H1 (cell line): Measurements from ENCODE around the gene NABP1. TPM values are rescaled to one million over a fixed set of nuclear protein-coding genes. Genes with fewer than 3 reads are reported as not detected.

Source experiments
- CTCF ChIA-PET: fragments of 300-600 bp; sonication (Branson Sonifier 250); formaldehyde crosslinking; loops from one replicate; lab custom pipeline; 2021; ENCODE audit not compliant: partially characterized antibody; lab: Charles Lee
- POLR2A ChIA-PET: fragments of 300-600 bp; sonication (Branson Sonifier 250); formaldehyde crosslinking; loops from one replicate; lab custom pipeline; 2021; ENCODE audit warnings: inconsistent platforms; ENCODE audit not compliant: partially characterized antibody; lab: Charles Lee
- DNase-seq, 2 experiments: peaks; one replicate each; pipeline versions ENCODE4 v3.0.0 to v3.0.0-alpha.2; 2010 to 2022; ENCODE audit warnings: low spot score in 2 of 2, low read depth in 1 of 2, mixed read lengths in 1 of 2
- FAIRE-seq: peaks from 2 replicates; lab custom pipeline; 2011; peaks lifted over from hg19 to GRCh38; lab: Jason Lieb, UNC
- H2AFZ ChIP-seq: 2 replicates; pipeline ENCODE4 v1.8.1; 2012; ENCODE audit warnings: low read length, inconsistent platforms
- H2AK5ac ChIP-seq: 2 replicates; pipeline ENCODE4 v1.6.1; 2013; ENCODE audit warnings: low read depth, low read length
- H2BK120ac ChIP-seq: replicated peaks from 2 replicates; pipeline ENCODE3; 2013; ENCODE audit warnings: low read depth, low read length, inconsistent platforms
- H2BK12ac ChIP-seq: 2 replicates; pipeline ENCODE4 v1.6.1; 2013; ENCODE audit warnings: low read depth, low read length
- H2BK15ac ChIP-seq: 2 replicates; pipeline ENCODE4 v1.6.1; 2013; ENCODE audit warnings: low read length
- H2BK20ac ChIP-seq: 2 replicates; pipeline ENCODE4 v1.6.1; 2013; ENCODE audit warnings: low read length
- H2BK5ac ChIP-seq: 2 replicates; pipeline ENCODE4 v1.6.1; 2013; ENCODE audit warnings: low read depth, low read length
- H3K14ac ChIP-seq: 2 replicates; pipeline ENCODE4 v1.6.1; 2013; ENCODE audit warnings: inconsistent platforms; ENCODE audit not compliant: insufficient read length
- H3K18ac ChIP-seq: 2 replicates; pipeline ENCODE4 v1.6.1; 2013; ENCODE audit warnings: low read length; ENCODE audit errors: extremely low read depth
- H3K23ac ChIP-seq: 2 replicates; pipeline ENCODE4 v1.6.1; 2013; ENCODE audit warnings: inconsistent platforms; ENCODE audit not compliant: insufficient read length
- H3K23me2 ChIP-seq: 2 replicates; pipeline ENCODE4 v1.6.1; 2013; ENCODE audit warnings: low read depth, low read length
- H3K27ac ChIP-seq: 2 replicates; pipeline ENCODE4 v1.6.1; 2011; ENCODE audit warnings: low read depth, low read length, inconsistent platforms
- H3K27me3 ChIP-seq, 4 experiments: replicated peaks in 1 of 4; 1 replicate in 1 of 4; 2 replicates in 3 of 4; pipeline versions ENCODE4 v1.6.1 to v1.8.1; 2011 to 2013; ENCODE audit warnings: low read length in 3 of 4, mild to moderate bottlenecking in 3 of 4, inconsistent platforms in 2 of 4, mixed read lengths in 2 of 4, moderate library complexity in 1 of 4; ENCODE audit not compliant: control insufficient read depth in 3 of 4, insufficient read depth in 3 of 4; ENCODE audit errors: extremely low read depth in 1 of 4
- H3K36me3 ChIP-seq, 4 experiments: 2 replicates each; pipeline versions ENCODE4 v1.6.1 to v1.8.1; 2011 to 2013; ENCODE audit warnings: mild to moderate bottlenecking in 4 of 4, low read length in 3 of 4, moderate library complexity in 2 of 4, control low read depth in 1 of 4, inconsistent platforms in 1 of 4; ENCODE audit not compliant: insufficient read depth in 4 of 4, control insufficient read depth in 2 of 4
- H3K4ac ChIP-seq: replicated peaks from 2 replicates; pipeline ENCODE3; 2013; ENCODE audit warnings: low read length, low read depth, mixed read lengths, inconsistent platforms; ENCODE audit not compliant: insufficient read length
- H3K4me1 ChIP-seq, 4 experiments: replicated peaks in 1 of 4; 1 replicate in 1 of 4; 2 replicates in 3 of 4; pipeline versions ENCODE4 v1.6.1 to v1.8.1; 2011 to 2013; ENCODE audit warnings: low read length in 3 of 4, inconsistent platforms in 2 of 4, mixed read lengths in 1 of 4; ENCODE audit not compliant: insufficient read depth in 4 of 4, control insufficient read depth in 3 of 4
- H3K4me2 ChIP-seq, 2 experiments: 2 replicates each; pipeline versions ENCODE4 v1.6.1 to v1.8.1; 2011 to 2013; ENCODE audit warnings: low read depth in 2 of 2, low read length in 2 of 2, control low read depth in 1 of 2, inconsistent platforms in 1 of 2, mild to moderate bottlenecking in 1 of 2; ENCODE audit not compliant: insufficient read depth in 1 of 2
- H3K4me3 ChIP-seq, 4 experiments: fragments of 200-600, 300-600 bp in 1 of 4; sonication (generic), shearing (Covaris generic), sonication (Bioruptor Twin) in 1 of 4; 2 replicates each; pipeline versions ENCODE4 v1.5.1 to v1.8.1; 2011 to 2016; ENCODE audit warnings: low read length in 4 of 4, low read depth in 3 of 4, control low read depth in 2 of 4, inconsistent platforms in 2 of 4, mild to moderate bottlenecking in 2 of 4, mixed read lengths in 1 of 4, moderate library complexity in 1 of 4; ENCODE audit not compliant: insufficient read depth in 2 of 4; ENCODE audit errors: extremely low read depth in 1 of 4
- H3K56ac ChIP-seq: replicated peaks from 2 replicates; pipeline ENCODE3; 2013; ENCODE audit warnings: low read depth, mild to moderate bottlenecking, mixed read lengths, low read length, inconsistent platforms; ENCODE audit not compliant: insufficient read length
- H3K79me1 ChIP-seq: 2 replicates; pipeline ENCODE4 v1.6.1; 2013; ENCODE audit warnings: low read depth, low read length, control low read depth
- H3K79me2 ChIP-seq, 2 experiments: 2 replicates each; pipeline versions ENCODE4 v1.6.1 to v1.8.1; 2012 to 2013; ENCODE audit warnings: low read length in 2 of 2, mild to moderate bottlenecking in 2 of 2, inconsistent platforms in 1 of 2; ENCODE audit not compliant: insufficient read depth in 2 of 2, control insufficient read depth in 1 of 2
- H3K9ac ChIP-seq, 4 experiments: replicated peaks in 1 of 4; 1 replicate in 1 of 4; 2 replicates in 3 of 4; pipeline versions ENCODE4 v1.6.1 to v1.8.1; 2011 to 2013; ENCODE audit warnings: low read depth in 3 of 4, low read length in 3 of 4, control low read depth in 2 of 4, mild to moderate bottlenecking in 2 of 4, moderate library complexity in 2 of 4, inconsistent platforms in 1 of 4; ENCODE audit errors: extremely low read depth in 1 of 4
- H3K9me3 ChIP-seq, 2 experiments: 2 replicates each; pipeline versions ENCODE4 v1.6.1 to v1.8.1; 2012 to 2013; ENCODE audit warnings: mild to moderate bottlenecking in 2 of 2, moderate library complexity in 2 of 2, control low read depth in 1 of 2, inconsistent platforms in 1 of 2, low read depth in 1 of 2, low read length in 1 of 2, mixed read lengths in 1 of 2; ENCODE audit not compliant: insufficient read depth in 2 of 2
- H4K20me1 ChIP-seq, 2 experiments: replicated peaks in 1 of 2; 2 replicates each; pipeline versions ENCODE3 to v1.8.1; 2011 to 2013; ENCODE audit warnings: inconsistent platforms in 2 of 2, low read length in 2 of 2, mild to moderate bottlenecking in 1 of 2; ENCODE audit not compliant: insufficient read depth in 2 of 2, control insufficient read depth in 1 of 2
- H4K5ac ChIP-seq: 2 replicates; pipeline ENCODE4 v1.6.1; 2013; ENCODE audit warnings: low read length, low read depth, mixed read lengths, inconsistent platforms; ENCODE audit not compliant: insufficient read length
- H4K8ac ChIP-seq: 2 replicates; pipeline ENCODE4 v1.8.0; 2013; ENCODE audit warnings: mild to moderate bottlenecking, moderate library complexity, low read length, inconsistent platforms; ENCODE audit not compliant: insufficient read depth; ENCODE audit errors: extremely low read depth
- H4K91ac ChIP-seq: replicated peaks from 2 replicates; pipeline ENCODE3; 2013; ENCODE audit warnings: low read length, mixed read lengths, inconsistent platforms; ENCODE audit not compliant: insufficient read length
- CTBP2 ChIP-seq: IDR thresholded peaks from 2 replicates; pipeline ENCODE4 v1.7.0; 2011; ENCODE audit warnings: borderline replicate concordance, mild to moderate bottlenecking, moderate library complexity, mixed read lengths, low read length; ENCODE audit not compliant: insufficient read depth, insufficient read length
- EGR1 ChIP-seq: IDR thresholded peaks from 2 replicates; pipeline ENCODE4 v1.6.1; 2011; ENCODE audit warnings: low read depth, low read length, borderline replicate concordance
- HDAC6 ChIP-seq: IDR thresholded peaks from one replicate; pipeline ENCODE4 v1.7.1; 2012; ENCODE audit warnings: low read depth, mild to moderate bottlenecking, inconsistent platforms, low read length, moderate library complexity
- KDM4A ChIP-seq: IDR thresholded peaks from one replicate; pipeline ENCODE4 v1.7.1; 2012; ENCODE audit warnings: low read depth, mild to moderate bottlenecking, moderate library complexity, low read length, inconsistent platforms; ENCODE audit not compliant: severe bottlenecking
- POLR2A ChIP-seq, 2 experiments: IDR thresholded peaks; 1 replicate in 1 of 2; 2 replicates in 1 of 2; pipeline ENCODE4 v1.6.1; 2011; ENCODE audit warnings: low read depth in 2 of 2, low read length in 2 of 2, mild to moderate bottlenecking in 2 of 2; ENCODE audit errors: control extremely low read depth in 1 of 2
- RAD21 ChIP-seq, 2 experiments: IDR thresholded peaks in 1 of 2; conservative IDR thresholded peaks in 1 of 2; 2 replicates each; pipeline ENCODE4 v1.6.1; 2011; ENCODE audit warnings: low read depth in 2 of 2, low read length in 2 of 2, improper control_type of control experiment in 1 of 2, inconsistent platforms in 1 of 2, mild to moderate bottlenecking in 1 of 2, moderate library complexity in 1 of 2
- RBBP5 ChIP-seq: IDR thresholded peaks from 2 replicates; pipeline ENCODE4 v1.7.1; 2012; ENCODE audit warnings: low read depth, mild to moderate bottlenecking, inconsistent platforms, low read length, moderate library complexity, borderline replicate concordance
- SIX5 ChIP-seq: IDR thresholded peaks from 2 replicates; pipeline ENCODE4 v1.6.1; 2011; ENCODE audit warnings: mild to moderate bottlenecking, low read depth, low read length
- SP1 ChIP-seq: IDR thresholded peaks from 2 replicates; pipeline ENCODE4 v1.6.1; 2011; ENCODE audit warnings: low read depth, low read length
- TAF7 ChIP-seq: optimal IDR thresholded peaks from 2 replicates; pipeline ENCODE3; 2011; ENCODE audit warnings: low read depth, mild to moderate bottlenecking, inconsistent platforms, low read length, moderate library complexity, borderline replicate concordance
- TCF12 ChIP-seq: IDR thresholded peaks from 2 replicates; pipeline ENCODE4 v1.6.1; 2011; ENCODE audit warnings: low read depth, mild to moderate bottlenecking, low read length
- ZNF274 ChIP-seq: IDR thresholded peaks from 2 replicates; pipeline ENCODE4 v1.7.0; 2012; ENCODE audit warnings: low read length, borderline replicate concordance; ENCODE audit errors: extremely low read depth
- WGBS, 2 experiments: shearing (Covaris generic) in 1 of 2; methylation state at CpG; one replicate each; pipeline versions ENCODE4 v1.1.6 to v1.1.7; 2013 to 2015; ENCODE audit warnings: low lambda C conversion rate in 2 of 2, mixed read lengths in 2 of 2, inconsistent platforms in 1 of 2, low coverage in 1 of 2, missing lambda C conversion rate in 1 of 2; ENCODE audit not compliant: insufficient replicate concordance in 2 of 2, insufficient coverage in 1 of 2, insufficient read length in 1 of 2; ENCODE audit errors: extremely low coverage in 1 of 2, missing lambda C conversion rate in 1 of 2; 5-methylcytosine and 5-hydroxymethylcytosine counted together
- polyA plus RNA-seq, 7 experiments: library from polyadenylated mRNA; depleted of rRNA in 3 of 7; stranded (reverse) in 5 of 7; unstranded in 2 of 7; fragments of >200 nt in 5 of 7; fragments of 200-250 nt in 2 of 7; gene quantifications; 1 replicate in 5 of 7; 2 replicates in 1 of 7; 4 replicates in 1 of 7; pipeline versions ENCODE4 v1.2.1 to v1.2.3, GENCODE V29; 2011 to 2013; ENCODE audit warnings: missing spikeins in 2 of 7, mixed read lengths in 2 of 7
- total RNA-seq: library from RNA; stranded (reverse); fragmentation: NEBNext Ultra II Directional; extraction: Animal tissue kit (Norgen Biotek cat#: 25700); gene quantifications from 2 replicates; pipeline ENCODE4 v1.2.1, GENCODE V29; 2021

NABP1 gene
- total and polyA plus RNA-seq, 2 of the 8 experiments (the other 6 are each of a cell fraction or from before 2014, with no cell fraction given) = 0.63 to 4.8 TPM

- Histone ChIP-seq H3K4ac (no peak overlapping the region), H4K8ac (no peak overlapping the region), H3K18ac (no peak overlapping the region), H3K9ac (no peak overlapping the region), H2AFZ (no peak overlapping the region), H2BK20ac (no peak overlapping the region), H2BK5ac (no peak overlapping the region), H2BK12ac (no peak overlapping the region), H3K23ac (no peak overlapping the region), H4K20me1 (no peaks in the 10 kb centered on the region), H3K27ac (no peak overlapping the region), H3K36me3 (no peaks in the 10 kb centered on the region), H3K79me2 (no peaks in the 10 kb centered on the region), H3K4me3 (no peak overlapping the region), H3K4me1 (no peaks in the 10 kb centered on the region), H2AK5ac (no peak overlapping the region), H3K14ac (no peak overlapping the region), H3K27me3 (no peaks in the 10 kb centered on the region), H3K56ac (no peak overlapping the region), H2BK120ac (no peak overlapping the region), H3K4me2 (no peak overlapping the region), H4K91ac (no peak overlapping the region), H3K23me2 (no peaks in the 10 kb centered on the region), H2BK15ac (no peak overlapping the region), H4K5ac (no peak overlapping the region), H3K79me1 (no peaks in the 10 kb centered on the region), H3K9me3 (no peaks in the 10 kb centered on the region)
- CTCF ChIA-PET = interaction anchor here (1.4 to 2.8 kb wide), 4 partner anchors 124 to 139 kb away, joined by 5 to 16 read pairs (median 12); no protein-coding TSS in a partner anchor
- no peak for DNase-seq
- no peak for FAIRE-seq
- 86% methylated on average over 2 of the region's 2 CpGs; no CpG with 5 or more reads in 1 of the 2 experiments for WGBS, 2 experiments
- POLR2A ChIA-PET = no interaction called here
- no peak for TF ChIP-seq KDM4A
- no peak for TF ChIP-seq EGR1
- TF ChIP-seq SP1 = no peak
- no peak for TF ChIP-seq TAF7
- no peak for TF ChIP-seq HDAC6
- TF ChIP-seq TCF12 = no peak
- no peak for TF ChIP-seq POLR2A (IDR thresholded peaks at IDR 0.05; ENCODE audit: control extremely low read depth in 1 of 2, low read depth in 2 of 2, low read length in 2 of 2)
- TF ChIP-seq SIX5 = no peak
- no peak for TF ChIP-seq ZNF274
- no peak for TF ChIP-seq RBBP5
- no peak for TF ChIP-seq RAD21 (IDR thresholded peaks at IDR 0.05 in 1 of 2, conservative IDR thresholded peaks at IDR 0.05 in 1 of 2; ENCODE audit: low read depth in 2 of 2, low read length in 2 of 2)
- TF ChIP-seq CTBP2 = no peak
Measured at GRCh38 chr2:191693166-191693565, 15.2 kb downstream of the NABP1 start.
